Endothelial cell of umbilical vein (primary cell): Measurements from ENCODE around the gene DIAPH2.

Experiments used
- EZH2 ChIP-seq: IDR thresholded peaks from 2 replicates; pipeline ENCODE4 v1.6.1; 2012; ENCODE audit warnings: borderline replicate concordance, low read depth, mild to moderate bottlenecking, moderate library complexity, low read length, inconsistent platforms; ENCODE audit not compliant: severe bottlenecking
- GATA2 ChIP-seq: IDR thresholded peaks from 2 replicates; pipeline ENCODE4 v1.7.0; 2011; ENCODE audit warnings: low read depth, mild to moderate bottlenecking, moderate library complexity, mixed read lengths, low read length; ENCODE audit not compliant: insufficient read length, insufficient read depth
- MYC ChIP-seq: IDR thresholded peaks from one replicate; pipeline ENCODE4 v1.6.1; 2011; ENCODE audit warnings: mild to moderate bottlenecking, low read depth, low read length
- POLR2A ChIP-seq: IDR thresholded peaks from 2 replicates; pipeline ENCODE4 v1.6.1; 2012; ENCODE audit warnings: low read depth, mild to moderate bottlenecking, control low read depth, low read length
- POLR2AphosphoS5 ChIP-seq: IDR thresholded peaks from 2 replicates; pipeline ENCODE4 v1.6.1; 2012; ENCODE audit warnings: low read depth, mild to moderate bottlenecking, control low read depth, low read length, moderate library complexity; ENCODE audit not compliant: insufficient read depth
- TF ChIP-seq, protein P1 (sequence below), 2 donors: IDR thresholded peaks; 1 replicate in 1 of 2; 2 replicates in 1 of 2; pipeline ENCODE4 v1.5.1; 2011; ENCODE audit warnings: low read length in 2 of 2, mild to moderate bottlenecking in 2 of 2, moderate library complexity in 2 of 2, control low read depth in 1 of 2, inconsistent platforms in 1 of 2, low read depth in 1 of 2; ENCODE audit not compliant: insufficient read depth in 1 of 2; ENCODE audit errors: extremely low read depth in 1 of 2
- TF ChIP-seq, protein P2 (sequence below): IDR thresholded peaks from 2 replicates; pipeline ENCODE4 v1.6.1; 2011; ENCODE audit not compliant: insufficient read depth, insufficient read length

DNA sequence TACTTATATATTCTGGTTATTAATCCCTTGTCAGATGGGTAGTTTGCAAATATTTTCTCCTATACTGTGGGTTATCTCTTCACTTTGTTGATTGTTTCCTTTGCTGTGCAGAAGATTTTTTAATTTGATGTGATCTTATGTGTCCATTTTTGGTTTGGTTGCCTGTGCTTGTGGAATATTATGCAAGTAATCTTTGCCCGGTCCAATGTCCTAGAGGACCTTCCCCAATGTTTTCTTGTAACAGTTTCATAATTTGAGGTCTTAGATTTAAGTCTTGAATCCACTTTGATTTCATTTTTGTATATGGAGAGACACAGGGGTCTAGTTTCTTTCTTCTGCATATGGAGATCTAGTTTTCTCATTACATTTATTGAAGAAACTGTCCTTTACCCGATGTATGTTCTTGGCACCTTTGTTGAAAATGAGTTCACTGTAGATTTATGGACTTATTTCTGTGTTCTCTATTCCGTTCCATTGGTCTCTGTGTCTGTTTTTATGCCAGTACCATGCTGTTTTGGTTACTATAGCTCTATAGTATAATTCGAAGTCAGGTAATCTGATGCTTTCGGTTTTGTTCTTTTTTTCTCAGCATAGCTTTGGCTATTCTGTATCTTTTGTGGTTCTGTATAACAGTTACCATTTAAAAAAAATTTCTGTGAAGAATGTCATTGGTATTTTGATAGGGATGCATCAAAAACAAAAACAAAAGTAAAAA is 34.7 kb downstream of the DIAPH2 start:
- TF ChIP-seq EZH2 (no peak), POLR2A (no peak), POLR2AphosphoS5 (no peak), GATA2 (no peak), MYC (no peak)
- TF ChIP-seq, protein P1, sequence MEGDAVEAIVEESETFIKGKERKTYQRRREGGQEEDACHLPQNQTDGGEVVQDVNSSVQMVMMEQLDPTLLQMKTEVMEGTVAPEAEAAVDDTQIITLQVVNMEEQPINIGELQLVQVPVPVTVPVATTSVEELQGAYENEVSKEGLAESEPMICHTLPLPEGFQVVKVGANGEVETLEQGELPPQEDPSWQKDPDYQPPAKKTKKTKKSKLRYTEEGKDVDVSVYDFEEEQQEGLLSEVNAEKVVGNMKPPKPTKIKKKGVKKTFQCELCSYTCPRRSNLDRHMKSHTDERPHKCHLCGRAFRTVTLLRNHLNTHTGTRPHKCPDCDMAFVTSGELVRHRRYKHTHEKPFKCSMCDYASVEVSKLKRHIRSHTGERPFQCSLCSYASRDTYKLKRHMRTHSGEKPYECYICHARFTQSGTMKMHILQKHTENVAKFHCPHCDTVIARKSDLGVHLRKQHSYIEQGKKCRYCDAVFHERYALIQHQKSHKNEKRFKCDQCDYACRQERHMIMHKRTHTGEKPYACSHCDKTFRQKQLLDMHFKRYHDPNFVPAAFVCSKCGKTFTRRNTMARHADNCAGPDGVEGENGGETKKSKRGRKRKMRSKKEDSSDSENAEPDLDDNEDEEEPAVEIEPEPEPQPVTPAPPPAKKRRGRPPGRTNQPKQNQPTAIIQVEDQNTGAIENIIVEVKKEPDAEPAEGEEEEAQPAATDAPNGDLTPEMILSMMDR (IDR thresholded peaks at IDR 0.05; ENCODE audit: extremely low read depth in 1 of 2, insufficient read depth in 1 of 2, low read depth in 1 of 2, low read length in 2 of 2) = no peak
- TF ChIP-seq, protein P2, sequence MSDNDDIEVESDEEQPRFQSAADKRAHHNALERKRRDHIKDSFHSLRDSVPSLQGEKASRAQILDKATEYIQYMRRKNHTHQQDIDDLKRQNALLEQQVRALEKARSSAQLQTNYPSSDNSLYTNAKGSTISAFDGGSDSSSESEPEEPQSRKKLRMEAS = no peak
